Measurements from ENCODE around the gene CCNT2. TPM values are rescaled to one million over a fixed set of nuclear protein-coding genes. Genes with fewer than 3 reads are reported as not detected.

The CCNT2 gene
- polyA plus RNA-seq, 1 donor (not counting 4 experiments of a cell fraction or from before 2014, with no cell fraction given), result 20.9 TPM

DNA sequence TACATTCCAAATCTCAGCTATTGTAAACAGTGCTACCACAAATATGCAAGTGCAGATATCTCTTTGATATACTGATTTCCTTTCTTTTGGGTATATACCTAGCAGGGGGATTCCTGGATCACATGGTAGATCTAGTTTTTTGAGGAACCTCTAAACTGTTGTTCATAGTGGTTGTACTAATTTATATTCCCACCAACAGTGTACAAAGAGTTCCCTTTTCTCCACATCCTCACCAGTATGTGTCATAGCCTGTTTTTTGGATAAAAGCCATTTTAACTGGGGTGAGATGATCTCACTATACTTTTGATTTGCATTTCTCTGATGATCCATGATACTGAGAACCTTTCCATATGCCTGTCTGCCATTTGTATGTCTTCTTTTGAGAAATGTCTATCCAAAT lies 6.3 kb upstream of the CCNT2 start:
- H3K36me3 ChIP-seq (ENCODE audit: control insufficient read depth in 2 of 2, extremely low read depth in 1 of 2, insufficient read depth in 2 of 2, low read length in 2 of 2), result no peaks in the 10 kb centered on the region
- H2AFZ ChIP-seq (ENCODE audit: control insufficient read depth, low read length), result no peak overlapping the region
- no peak overlapping the region for H3K4me2 ChIP-seq (ENCODE audit: control insufficient read depth, extremely low read depth, insufficient read depth, low read depth, low read length)
- FAIRE-seq (peak; percentile 82), DNase-seq (ENCODE audit: low read depth, low spot score) (no peak)
- peaks cover 18% of the 10 kb centered on the region for H3K4me1 ChIP-seq (ENCODE audit: control insufficient read depth, extremely low read depth, insufficient read depth, low read length)
- no peak overlapping the region for H3K4me3 ChIP-seq (ENCODE audit: control insufficient read depth in 2 of 3, extremely low read depth in 1 of 3, insufficient read depth in 2 of 3, low read depth in 1 of 3, low read length in 3 of 3)
- no peak overlapping the region for H3K9ac ChIP-seq (ENCODE audit: control insufficient read depth, extremely low read depth, insufficient read depth, low read length)
- TF ChIP-seq, protein P1, sequence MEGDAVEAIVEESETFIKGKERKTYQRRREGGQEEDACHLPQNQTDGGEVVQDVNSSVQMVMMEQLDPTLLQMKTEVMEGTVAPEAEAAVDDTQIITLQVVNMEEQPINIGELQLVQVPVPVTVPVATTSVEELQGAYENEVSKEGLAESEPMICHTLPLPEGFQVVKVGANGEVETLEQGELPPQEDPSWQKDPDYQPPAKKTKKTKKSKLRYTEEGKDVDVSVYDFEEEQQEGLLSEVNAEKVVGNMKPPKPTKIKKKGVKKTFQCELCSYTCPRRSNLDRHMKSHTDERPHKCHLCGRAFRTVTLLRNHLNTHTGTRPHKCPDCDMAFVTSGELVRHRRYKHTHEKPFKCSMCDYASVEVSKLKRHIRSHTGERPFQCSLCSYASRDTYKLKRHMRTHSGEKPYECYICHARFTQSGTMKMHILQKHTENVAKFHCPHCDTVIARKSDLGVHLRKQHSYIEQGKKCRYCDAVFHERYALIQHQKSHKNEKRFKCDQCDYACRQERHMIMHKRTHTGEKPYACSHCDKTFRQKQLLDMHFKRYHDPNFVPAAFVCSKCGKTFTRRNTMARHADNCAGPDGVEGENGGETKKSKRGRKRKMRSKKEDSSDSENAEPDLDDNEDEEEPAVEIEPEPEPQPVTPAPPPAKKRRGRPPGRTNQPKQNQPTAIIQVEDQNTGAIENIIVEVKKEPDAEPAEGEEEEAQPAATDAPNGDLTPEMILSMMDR (optimal IDR thresholded peaks at IDR 0.05 in 1 of 3, IDR thresholded peaks at IDR 0.05 in 1 of 3, conservative IDR thresholded peaks at IDR 0.05 in 1 of 3; ENCODE audit: extremely low read depth in 1 of 3, insufficient read depth in 2 of 3, low read length in 3 of 3), result no peak
- TF ChIP-seq EZH2 (IDR thresholded peaks at IDR 0.05; ENCODE audit: low read length), result no peak
- H4K20me1 ChIP-seq (ENCODE audit: control insufficient read depth, extremely low read depth, insufficient read depth, low read length), result no peaks in the 10 kb centered on the region
- H3K79me2 ChIP-seq (ENCODE audit: control insufficient read depth, insufficient read depth, low read length), result no peaks in the 10 kb centered on the region
- no peaks in the 10 kb centered on the region for H3K9me3 ChIP-seq (ENCODE audit: control insufficient read depth, low read depth, low read length)
- H3K9me1 ChIP-seq (ENCODE audit: control insufficient read depth, extremely low read depth, insufficient read depth, low read length), result no peaks in the 10 kb centered on the region
- no peak overlapping the region for H3K27ac ChIP-seq (ENCODE audit: control insufficient read depth, insufficient read depth, low read length)
- no peaks in the 10 kb centered on the region for H3K27me3 ChIP-seq (ENCODE audit: control insufficient read depth, extremely low read depth, insufficient read depth, low read length)
- dilution Hi-C loops (cut with MboI; ENCODE audit: extremely low pct_ligation_motif_present, low sequenced_read_pairs), result no loop called here

DNA sequence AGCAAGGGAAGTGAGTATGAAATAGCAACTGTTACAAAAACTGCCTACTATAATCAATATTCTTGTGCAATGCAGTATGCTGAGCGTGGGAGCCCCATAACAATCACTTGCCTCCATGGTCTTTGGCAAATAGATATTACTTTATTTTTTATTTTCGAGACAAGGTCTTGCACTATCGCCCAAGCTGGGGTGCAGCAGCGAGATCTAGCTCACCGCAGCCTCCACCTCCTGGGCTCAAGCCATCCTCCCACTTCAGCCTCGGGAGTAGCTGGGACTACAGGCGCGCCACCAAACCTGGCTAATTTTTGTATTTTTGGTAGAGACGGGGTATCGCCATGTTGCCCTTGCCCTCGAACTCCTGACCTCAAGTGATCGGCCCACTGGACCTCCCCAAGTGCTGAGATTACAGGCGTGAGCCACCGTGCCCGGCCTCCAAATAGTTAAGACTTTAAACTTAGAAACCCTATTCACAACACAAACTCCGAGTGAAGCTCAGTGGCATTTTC lies 1.2 kb upstream of the CCNT2 start:
- peak overlapping the region; percentile 86 for H3K4me2 ChIP-seq (ENCODE audit: control insufficient read depth, extremely low read depth, insufficient read depth, low read depth, low read length)
- H3K9me3 ChIP-seq (ENCODE audit: control insufficient read depth, low read depth, low read length), result no peaks in the 10 kb centered on the region
- H3K4me3 ChIP-seq (ENCODE audit: control insufficient read depth in 2 of 3, extremely low read depth in 1 of 3, insufficient read depth in 2 of 3, low read depth in 1 of 3, low read length in 3 of 3), result peak overlapping the region; percentile 64 to 73 (median 68)
- no peak for DNase-seq (ENCODE audit: low read depth, low spot score)
- H3K36me3 ChIP-seq (ENCODE audit: control insufficient read depth in 2 of 2, extremely low read depth in 1 of 2, insufficient read depth in 2 of 2, low read length in 2 of 2), result no peaks in the 10 kb centered on the region
- H3K9ac ChIP-seq (ENCODE audit: control insufficient read depth, extremely low read depth, insufficient read depth, low read length), result peak overlapping the region; percentile 76
- peaks cover 16% of the 10 kb centered on the region for H3K4me1 ChIP-seq (ENCODE audit: control insufficient read depth, extremely low read depth, insufficient read depth, low read length)
- peak overlapping the region; percentile 76 for H2AFZ ChIP-seq (ENCODE audit: control insufficient read depth, low read length)
- no peaks in the 10 kb centered on the region for H3K27me3 ChIP-seq (ENCODE audit: control insufficient read depth, extremely low read depth, insufficient read depth, low read length)
- H3K27ac ChIP-seq (ENCODE audit: control insufficient read depth, insufficient read depth, low read length), result peak overlapping the region; percentile 82
- peak; percentile 9 for FAIRE-seq
- peaks cover 37% of the 10 kb centered on the region for H3K79me2 ChIP-seq (ENCODE audit: control insufficient read depth, insufficient read depth, low read length)
- H4K20me1 ChIP-seq (ENCODE audit: control insufficient read depth, extremely low read depth, insufficient read depth, low read length), result peaks cover 15% of the 10 kb centered on the region
- dilution Hi-C loops (cut with MboI; ENCODE audit: extremely low pct_ligation_motif_present, low sequenced_read_pairs), result no loop called here
- no peaks in the 10 kb centered on the region for H3K9me1 ChIP-seq (ENCODE audit: control insufficient read depth, extremely low read depth, insufficient read depth, low read length)
- no peak for TF ChIP-seq EZH2 (IDR thresholded peaks at IDR 0.05; ENCODE audit: low read length)
- TF ChIP-seq, protein P1 (optimal IDR thresholded peaks at IDR 0.05 in 1 of 3, IDR thresholded peaks at IDR 0.05 in 1 of 3, conservative IDR thresholded peaks at IDR 0.05 in 1 of 3; ENCODE audit: extremely low read depth in 1 of 3, insufficient read depth in 2 of 3, low read length in 3 of 3), result no peak

All from keratinocyte (primary cell).